Adrenal gland (tissue), 12 donors: ENCODE measurements around the gene ATG4D. TPM values are rescaled to one million over a fixed set of nuclear protein-coding genes. Genes with fewer than 3 reads are reported as not detected.

Experiments used
- DNase-seq, 7 donors: peaks; one replicate each; pipeline ENCODE4 v3.0.0-alpha.2; 2019 to 2020
- H3K27ac ChIP-seq, 5 donors: fragments of 200-600 bp; sonication (generic) in 4 of 5; 1 replicate in 3 of 5; 2 replicates in 2 of 5; pipeline versions ENCODE4 v1.5.1 to v1.8.0; 2016 to 2020; ENCODE audit warnings: mild to moderate bottlenecking in 1 of 5
- H3K27me3 ChIP-seq: fragments of 200-600 bp; 2 replicates; pipeline ENCODE4 v1.8.0; 2021
- H3K36me3 ChIP-seq, 2 donors: fragments of 200-600 bp; replicated peaks in 1 of 2; 1 replicate in 1 of 2; 2 replicates in 1 of 2; pipeline versions ENCODE4 v1.5.1 to v1.8.0; 2018 to 2022
- H3K4me1 ChIP-seq, 2 donors: fragments of 200-600 bp; replicated peaks in 1 of 2; 1 replicate in 1 of 2; 2 replicates in 1 of 2; pipeline versions ENCODE4 v1.5.1 to v1.8.0; 2018 to 2021
- H3K4me3 ChIP-seq, 4 donors: fragments of 200-600 bp; sonication (generic) in 3 of 4; one replicate each; pipeline ENCODE4 v1.5.1; 2016 to 2018
- H3K9me3 ChIP-seq, 3 donors: fragments of 200-600 bp; sonication (generic) in 1 of 3; replicated peaks in 1 of 3; 1 replicate in 2 of 3; 2 replicates in 1 of 3; pipeline versions ENCODE4 v1.5.1 to v1.8.0; 2016 to 2021
- CTCF ChIP-seq, 6 experiments: fragments of 450-650 bp in 4 of 6; fragments of 200-600 bp in 2 of 6; sonication (generic) in 1 of 6; IDR thresholded peaks; 1 replicate in 5 of 6; 2 replicates in 1 of 6; pipeline versions ENCODE4 v1.5.1 to v1.8.0; 2016 to 2021; ENCODE audit warnings: antibody characterized with exemption in 6 of 6, mild to moderate bottlenecking in 2 of 6, moderate library complexity in 1 of 6
- POLR2A ChIP-seq, 2 donors: fragments of 450-650 bp; IDR thresholded peaks; one replicate each; pipeline ENCODE4 v1.6.1; 2017; ENCODE audit warnings: antibody characterized with exemption in 2 of 2, mild to moderate bottlenecking in 2 of 2, moderate library complexity in 1 of 2
- WGBS, 4 donors: extraction: QIAGEN DNeasy Blood & Tissue Kit in 2 of 4; methylation state at CpG; one replicate each; pipeline versions ENCODE4 v1.1.5 to v1.1.7; 2013 to 2017; 5-methylcytosine and 5-hydroxymethylcytosine counted together
- intact Hi-C, 2 donors: fragments of 100-400 bp; cut with DNase I; formaldehyde crosslinking; loops; one replicate each; pipeline versions ENCODE4 v1.14.1 to v1.15.0; 2022 to 2023
- polyA plus RNA-seq, 3 donors: library from polyadenylated mRNA; stranded (reverse); fragments of 200-250 nt in 2 of 3; fragments of 350-450 nt in 1 of 3; fragmentation: Illumina TruSeq in 1 of 3; extraction: RNeasy Lipid Tissue Mini Kit (QIAGEN cat#74804) in 1 of 3; gene quantifications; one replicate each; pipeline ENCODE4 v1.2.3, GENCODE V29; 2013 to 2014
- total RNA-seq, 9 donors: library from RNA; depleted of rRNA in 4 of 9; stranded (reverse); fragments of >200 nt in 4 of 9; fragments of 120-200 nt in 1 of 9; fragmentation: NEBNext Ultra II Directional in 1 of 9; extraction: Animal tissue kit (Norgen Biotek cat#: 25700) in 1 of 9; gene quantifications; one replicate each; pipeline versions ENCODE4 v1.1.0 to v1.2.4, GENCODE V29; 2013 to 2023
- donor health status: healthy with polysubstance abuse.
- donor health status: Bipolar disorder and iron deficiency.
- donor health status: DM: yes; HTN: yes; CAD: no.
- donor health status: DM: no; HTN: no; CAD: no.
- donor health status: DM: no; HTN: no; CAD: no.
- donor health status: DM: yes; HTN: yes; CAD: no.

ATG4D gene
- total and polyA plus RNA-seq, 12 donors: 7.4 to 93.7 (median 38.5) TPM

GRCh38 chr19:10575011-10575716 lies 31.5 kb downstream of the ATG4D start:
- H3K27ac ChIP-seq: no peak overlapping the region
- TF ChIP-seq CTCF (IDR thresholded peaks at IDR 0.05) (no peak), POLR2A (IDR thresholded peaks at IDR 0.05) (no peak)
- DNase-seq: no peak
- peaks cover 4 to 5% of the 10 kb centered on the region in 2 donors for H3K4me1 ChIP-seq
- 72 to 80% (median 78%) methylated on average over 6 of the region's 6 CpGs for WGBS, 4 donors
- intact Hi-C loops: loop anchor here (10.0 kb wide), 2 partner anchors 70 to 170 kb away; partner anchors contain the start of genes CDC37 (in 1 of the 2) and KEAP1 (in 1 of the 2)
- no peaks in the 10 kb centered on the region for H3K36me3 ChIP-seq
- no peaks in the 10 kb centered on the region for H3K9me3 ChIP-seq
- no peaks in the 10 kb centered on the region for H3K27me3 ChIP-seq
- no peak overlapping the region for H3K4me3 ChIP-seq

GRCh38 chr19:10577951-10578350 lies 34.2 kb downstream of the ATG4D start:
- TF ChIP-seq POLR2A (IDR thresholded peaks at IDR 0.05) (no peak), CTCF (IDR thresholded peaks at IDR 0.05) (no peak)
- Histone ChIP-seq H3K4me3 (no peak overlapping the region), H3K27me3 (no peaks in the 10 kb centered on the region), H3K27ac (no peak overlapping the region), H3K9me3 (no peaks in the 10 kb centered on the region), H3K36me3 (no peaks in the 10 kb centered on the region), H3K4me1 (peaks cover 0 to 4% of the 10 kb centered on the region in 2 donors)
- 72 to 91% (median 83%) methylated on average over 6 of the region's 6 CpGs for WGBS, 4 donors
- intact Hi-C loops: loop anchor here (10.0 kb wide), 2 partner anchors 73 to 173 kb away; partner anchors contain the start of genes CDC37 (in 1 of the 2) and KEAP1 (in 1 of the 2)
- no peak for DNase-seq

GRCh38 chr19:10580979-10581631 lies 37.4 kb downstream of the ATG4D start:
- Histone ChIP-seq H3K27me3 (no peaks in the 10 kb centered on the region), H3K4me3 (no peak overlapping the region), H3K27ac (no peak overlapping the region), H3K36me3 (no peaks in the 10 kb centered on the region), H3K4me1 (peaks cover 0 to 4% of the 10 kb centered on the region in 2 donors), H3K9me3 (no peaks in the 10 kb centered on the region)
- intact Hi-C loops: loop anchor here (2.0 to 10.0 kb wide), 4 partner anchors 61 to 124 kb away; partner anchors contain the start of gene QTRT1 (in 1 of the 2)
- TF ChIP-seq CTCF (IDR thresholded peaks at IDR 0.05) (peak; percentile 96 to 100 (median 98)), POLR2A (IDR thresholded peaks at IDR 0.05) (no peak)
- peak; percentile 85 to 97 (median 95) for DNase-seq
- 3 to 22% (median 20%) methylated on average over 16 to 31 of the region's 31 CpGs for WGBS, 4 donors

DNA sequence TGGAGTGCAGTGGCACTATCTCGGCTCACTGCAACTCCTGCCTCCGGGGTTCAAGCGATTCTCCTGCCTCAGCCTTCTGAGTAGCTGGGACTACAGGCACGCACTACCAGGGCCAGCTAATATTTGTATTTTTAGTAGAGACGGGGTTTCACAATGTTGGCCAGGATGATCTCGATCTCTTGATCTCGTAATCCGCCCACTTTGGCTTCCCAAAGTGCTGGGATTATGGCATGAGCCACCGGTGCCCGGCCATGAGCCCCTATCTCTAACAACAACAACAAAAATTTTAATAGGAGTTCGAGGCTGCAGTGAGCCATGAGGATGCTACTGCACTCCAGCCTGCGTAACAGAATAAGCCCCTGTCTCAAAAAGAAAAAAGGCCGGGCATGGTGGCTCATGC lies 38.4 kb downstream of the ATG4D start:
- Histone ChIP-seq H3K4me3 (no peak overlapping the region), H3K36me3 (no peaks in the 10 kb centered on the region), H3K9me3 (no peaks in the 10 kb centered on the region), H3K4me1 (peaks cover 0 to 4% of the 10 kb centered on the region in 2 donors), H3K27ac (no peak overlapping the region), H3K27me3 (peaks cover 3% of the 10 kb centered on the region)
- TF ChIP-seq CTCF (IDR thresholded peaks at IDR 0.05) (no peak), POLR2A (IDR thresholded peaks at IDR 0.05) (no peak)
- 85 to 93% (median 88%) methylated on average over 10 to 13 of the region's 13 CpGs for WGBS, 4 donors
- no peak for DNase-seq
- intact Hi-C loops: loop anchor here (5.0 to 10.0 kb wide), 3 partner anchors 60 to 123 kb away; partner anchors contain the start of gene QTRT1 (in 1 of the 2)
